Urothelium cell line (cell line): ENCODE results near the gene STK39.
"Not testable (repeated sequence)": the region's sequence is repeated elsewhere in the genome, so short reads cannot be mapped to it uniquely, and the experiment has no call there.

Experiments
- DNase-seq: peaks from one replicate; pipeline ENCODE4 v3.0.0; 2011; ENCODE audit warnings: low spot score, mixed read lengths
- FAIRE-seq: peaks from 2 replicates; lab custom pipeline; 2011; peaks lifted over from hg19 to GRCh38; lab: Jason Lieb, UNC

STK39 gene

GRCh38 chr2:168143813-168144212 lies 103.6 kb downstream of the STK39 start:
- FAIRE-seq, result peak; percentile 42
- no peak for DNase-seq

- FAIRE-seq, result no peak
Measured at GRCh38 chr2:168140892-168141291, 106.5 kb downstream of the STK39 start.

DNA sequence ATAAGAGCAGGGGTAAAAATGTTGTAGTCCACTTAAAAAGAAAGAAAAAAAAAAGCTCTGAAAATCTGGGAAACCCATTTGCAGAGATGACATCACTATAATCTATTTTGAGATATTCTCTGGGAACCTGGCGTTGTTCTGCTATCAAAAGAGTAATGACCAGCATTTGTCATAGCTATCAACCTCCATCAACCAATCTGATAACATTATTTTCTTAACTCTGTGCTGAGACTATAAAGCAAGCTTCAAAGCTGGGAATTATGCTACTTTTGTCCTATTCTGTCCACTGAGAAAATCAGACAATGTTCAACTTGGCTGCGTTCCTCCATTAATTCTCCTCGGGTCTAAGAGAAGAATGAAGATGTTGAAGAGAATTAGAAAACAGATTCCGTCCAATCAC lies 107.5 kb downstream of the STK39 start:
- no peak for DNase-seq
- no peak for FAIRE-seq

More at GRCh38 chr2:168140892-168141291, 106.5 kb downstream of the STK39 start:
- DNase-seq, result no peak

- no peak for FAIRE-seq
Measured at GRCh38 chr2:168138901-168139300, 108.5 kb downstream of the STK39 start.

DNA sequence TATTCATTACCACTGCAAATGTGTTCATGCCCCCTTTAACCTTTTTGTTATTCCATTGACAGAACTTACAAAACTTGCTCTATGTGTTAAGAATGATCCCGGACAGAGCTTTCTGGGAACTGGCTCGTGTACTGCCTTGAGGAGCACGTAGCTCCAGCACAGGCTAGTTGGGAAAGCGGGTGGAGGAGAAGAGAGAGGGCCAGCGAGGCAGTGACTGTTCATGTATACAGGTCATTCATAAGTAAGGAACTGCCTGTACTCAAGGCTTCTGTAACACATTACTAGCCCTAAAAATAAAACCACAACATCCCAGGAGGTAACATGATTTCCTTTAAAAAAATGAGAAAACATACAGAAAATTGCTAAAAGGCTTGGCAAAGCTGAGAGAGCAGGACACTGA lies 109.0 kb downstream of the STK39 start:
- DNase-seq (no peak), FAIRE-seq (no peak)

More at GRCh38 chr2:168138901-168139300, 108.5 kb downstream of the STK39 start:
- no peak for DNase-seq

DNA sequence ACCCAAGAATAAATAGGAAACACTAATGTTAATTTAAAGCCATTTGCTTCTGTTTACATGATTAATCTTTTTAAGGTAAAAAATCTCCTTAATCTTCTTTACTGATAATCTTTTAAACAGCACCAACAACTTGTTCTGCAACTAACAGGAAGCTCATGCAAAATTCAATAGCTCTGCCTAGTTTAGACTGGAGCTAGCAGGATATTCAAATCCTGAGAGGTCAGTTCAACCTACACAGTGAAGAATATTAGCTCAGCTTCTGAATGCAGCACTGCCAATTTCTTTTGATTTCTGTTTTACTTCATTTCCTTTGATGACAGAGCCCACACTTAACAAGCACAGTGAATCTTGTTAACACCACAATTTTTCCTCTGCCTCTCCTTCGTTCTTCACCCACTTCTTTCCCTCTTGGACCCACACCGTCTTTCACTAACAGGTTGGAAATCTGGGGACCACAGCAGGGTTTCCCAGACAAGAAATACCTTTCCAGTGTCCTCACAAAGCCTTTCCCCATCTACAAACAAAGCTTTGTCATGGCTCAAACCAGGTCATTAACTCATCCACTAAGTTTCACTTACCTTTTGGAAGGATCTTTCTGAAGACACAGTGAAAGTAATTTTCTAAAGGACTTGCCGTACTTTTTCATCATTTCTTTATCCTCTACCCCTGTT lies 109.8 kb downstream of the STK39 start:
- no peak for DNase-seq
- FAIRE-seq, result no peak

GRCh38 chr2:168136392-168136977 lies 110.9 kb downstream of the STK39 start:
- DNase-seq (peak; percentile 12), FAIRE-seq (no peak)

DNA sequence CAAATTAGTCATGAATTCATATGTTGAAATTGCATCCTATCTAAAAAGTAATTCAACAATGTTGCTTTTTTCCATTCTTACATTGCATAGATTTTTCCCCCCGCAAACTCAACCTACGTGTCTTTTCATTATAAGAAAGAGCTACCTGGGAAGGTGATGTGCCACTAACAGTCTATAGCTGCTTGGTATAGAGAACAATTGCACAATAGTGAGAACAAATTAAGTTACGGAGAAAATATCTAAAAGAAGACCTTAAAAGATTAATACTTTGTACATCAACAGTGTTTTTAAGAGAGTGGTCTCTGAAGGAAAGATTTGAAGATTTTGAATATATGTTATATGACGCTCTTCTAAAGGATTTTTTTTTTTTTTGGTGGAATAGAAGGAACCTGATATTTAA lies 111.8 kb downstream of the STK39 start:
- no peak for FAIRE-seq
- DNase-seq, result no peak

GRCh38 chr2:168135121-168135520 lies 112.3 kb downstream of the STK39 start:
- FAIRE-seq, result no peak
- DNase-seq, result no peak

GRCh38 chr2:168134485-168134884 lies 112.9 kb downstream of the STK39 start:
- DNase-seq (no peak), FAIRE-seq (no peak)

DNA sequence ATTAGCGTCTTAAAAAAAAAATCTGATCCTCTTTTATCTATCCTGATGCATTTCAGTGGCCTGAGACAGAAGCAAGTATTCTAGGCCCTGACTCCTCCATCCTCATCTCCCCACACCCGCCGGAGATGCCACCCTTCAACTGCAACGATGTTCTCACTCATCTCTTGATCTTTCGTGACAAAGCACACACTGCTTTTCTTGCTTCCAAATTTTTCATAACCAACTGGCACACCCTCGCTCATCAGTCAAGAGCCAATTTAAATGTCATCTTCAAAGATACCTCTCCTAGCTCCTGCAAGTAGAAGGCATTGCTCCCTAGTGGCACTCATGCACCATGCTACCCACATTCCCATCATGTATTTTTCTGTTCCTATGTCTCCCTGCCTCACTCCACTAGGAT lies 115.0 kb downstream of the STK39 start:
- DNase-seq, result no peak
- no peak for FAIRE-seq

- FAIRE-seq (no peak), DNase-seq (no peak)
Measured at GRCh38 chr2:168130346-168130745, 117.0 kb downstream of the STK39 start.

GRCh38 chr2:168127371-168127770 lies 120.0 kb downstream of the STK39 start:
- FAIRE-seq (no peak), DNase-seq (no peak)

DNA sequence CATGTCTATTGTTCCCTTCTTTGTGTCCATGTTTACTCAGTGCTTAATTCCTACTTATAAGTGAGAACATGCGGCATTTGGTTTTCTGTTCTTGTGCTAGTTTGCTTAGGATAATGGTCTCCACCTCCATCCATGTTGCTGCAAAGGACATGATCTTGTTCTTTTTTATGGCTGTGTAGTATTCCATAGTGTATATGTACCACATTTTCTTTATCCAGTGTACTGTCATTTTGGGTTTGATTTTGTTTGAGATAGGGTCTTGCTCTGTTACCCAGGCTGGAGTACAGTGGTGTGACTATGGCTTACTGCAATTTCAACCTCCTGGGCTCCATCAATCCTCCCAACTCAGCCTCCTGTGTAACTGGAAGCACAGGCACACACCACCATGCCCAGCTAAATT lies 125.2 kb downstream of the STK39 start:
- DNase-seq, FAIRE-seq: not testable (repeated sequence)

DNA sequence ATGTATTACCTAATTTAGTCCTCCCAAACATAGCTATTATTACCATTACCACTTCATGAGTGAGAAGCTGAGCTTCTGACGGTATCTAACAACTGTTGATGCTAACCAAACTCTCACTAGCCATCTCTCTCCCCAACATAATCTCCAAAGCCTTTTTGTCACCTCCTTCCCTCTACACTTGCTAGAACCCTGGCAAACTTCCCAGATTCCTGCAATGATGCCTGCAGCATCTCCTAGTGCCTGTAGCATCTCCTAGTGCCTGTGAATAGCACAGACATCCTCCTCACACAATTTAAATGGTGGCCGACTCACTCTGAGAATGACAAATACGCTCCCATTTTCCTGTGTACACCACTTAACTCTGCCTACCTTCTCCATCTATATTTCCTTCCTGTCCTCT lies 126.7 kb downstream of the STK39 start:
- DNase-seq, result no peak
- FAIRE-seq, result no peak

DNA sequence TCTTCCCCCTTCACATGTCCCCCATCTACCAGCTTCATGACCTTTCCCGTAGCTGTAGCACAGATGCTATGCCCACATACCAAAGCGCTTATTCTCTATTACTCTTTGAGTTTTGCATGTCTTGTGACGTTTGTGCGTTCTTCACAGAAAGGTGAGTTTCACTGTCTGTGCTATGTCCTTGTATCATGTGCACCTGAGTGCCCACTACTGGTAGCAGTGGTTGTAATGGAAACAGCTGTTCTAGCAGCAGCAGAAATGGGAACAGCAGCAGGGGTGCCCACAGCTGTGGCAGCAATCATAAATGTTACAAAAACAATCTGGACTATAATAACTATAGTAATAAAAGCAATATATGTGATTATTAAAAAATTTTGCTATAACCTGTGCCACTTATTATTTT lies 127.1 kb downstream of the STK39 start:
- no peak for DNase-seq
- no peak for FAIRE-seq

GRCh38 chr2:168119515-168120141 lies 127.8 kb downstream of the STK39 start:
- no peak for FAIRE-seq

GRCh38 chr2:168118733-168119514 lies 128.5 kb downstream of the STK39 start:
- FAIRE-seq (no peak), DNase-seq (peak; percentile 45)

More at GRCh38 chr2:168119515-168120141, 127.8 kb downstream of the STK39 start:
- DNase-seq, result peak; percentile 28

DNA sequence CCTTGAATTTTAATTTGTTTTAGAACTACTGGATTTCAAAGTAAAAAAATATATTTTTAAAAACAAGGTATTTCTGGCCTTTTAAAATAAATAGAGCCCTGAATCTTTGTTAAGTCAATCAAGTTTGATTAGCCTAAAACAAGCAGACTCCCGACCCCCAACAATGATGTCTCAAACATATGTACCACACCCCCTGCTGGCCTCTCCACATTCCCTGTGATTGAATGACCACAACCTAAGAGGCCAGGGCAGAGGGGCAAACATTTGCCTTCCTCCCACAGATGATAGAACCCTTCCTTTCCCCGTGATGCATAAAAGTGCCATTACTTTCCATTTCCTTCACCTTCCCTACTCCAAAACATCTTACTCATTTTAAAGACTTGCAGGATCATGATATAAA lies 130.9 kb downstream of the STK39 start:
- DNase-seq (no peak), FAIRE-seq (no peak)

- FAIRE-seq, result no peak
- no peak for DNase-seq
Measured at GRCh38 chr2:168114619-168115018, 132.8 kb downstream of the STK39 start.

DNA sequence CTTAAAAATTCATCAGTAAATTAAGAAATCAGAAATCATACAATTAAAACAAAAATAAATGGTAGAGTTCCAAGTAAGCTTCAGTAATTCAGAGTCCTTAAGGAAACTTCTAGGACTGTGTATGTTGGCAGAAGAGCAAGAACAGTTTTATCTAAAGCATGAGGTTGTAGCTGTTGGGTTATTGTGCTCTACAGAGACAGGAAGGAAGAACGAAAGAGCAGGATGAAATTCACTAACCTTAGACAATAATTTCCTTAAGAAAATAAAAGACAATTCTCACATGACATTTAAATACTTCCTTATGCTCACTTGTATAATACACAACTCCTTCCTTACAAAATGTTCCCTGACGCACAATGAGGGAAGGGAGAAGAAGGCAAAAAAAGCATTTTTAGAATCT lies 133.4 kb downstream of the STK39 start:
- no peak for FAIRE-seq
- no peak for DNase-seq
